Stomach (tissue), 4 donors: ENCODE results near the gene VPS45.

ENCODE experiments used
- CTCF ChIP-seq, 7 experiments: fragments of 450-650 bp in 4 of 7; fragments of 200-600 bp in 3 of 7; sonication (generic) in 3 of 7; IDR thresholded peaks; one replicate each; pipeline ENCODE4 v1.5.1; 2016 to 2019; ENCODE audit warnings: antibody characterized with exemption in 7 of 7, control low read depth in 2 of 7, mild to moderate bottlenecking in 1 of 7
- EP300 ChIP-seq: sonication (generic); formaldehyde crosslinking; IDR thresholded peaks from one replicate; pipeline ENCODE4 v1.6.1; 2017; ENCODE audit warnings: antibody characterized with exemption

- TF ChIP-seq EP300, result no peak
- no peak for TF ChIP-seq CTCF (IDR thresholded peaks at IDR 0.05)
These were observed 22.4 kb downstream of the VPS45 start for GRCh38 chr1:150089846-150090520.
